Medulla oblongata (tissue), 1 donor: ENCODE measurements around the gene URGCP.

Source experiments
- DNase-seq: peaks from one replicate; pipeline ENCODE4 v3.0.0-alpha.2; 2015; ENCODE audit errors: extremely low spot score

URGCP gene, protein sequence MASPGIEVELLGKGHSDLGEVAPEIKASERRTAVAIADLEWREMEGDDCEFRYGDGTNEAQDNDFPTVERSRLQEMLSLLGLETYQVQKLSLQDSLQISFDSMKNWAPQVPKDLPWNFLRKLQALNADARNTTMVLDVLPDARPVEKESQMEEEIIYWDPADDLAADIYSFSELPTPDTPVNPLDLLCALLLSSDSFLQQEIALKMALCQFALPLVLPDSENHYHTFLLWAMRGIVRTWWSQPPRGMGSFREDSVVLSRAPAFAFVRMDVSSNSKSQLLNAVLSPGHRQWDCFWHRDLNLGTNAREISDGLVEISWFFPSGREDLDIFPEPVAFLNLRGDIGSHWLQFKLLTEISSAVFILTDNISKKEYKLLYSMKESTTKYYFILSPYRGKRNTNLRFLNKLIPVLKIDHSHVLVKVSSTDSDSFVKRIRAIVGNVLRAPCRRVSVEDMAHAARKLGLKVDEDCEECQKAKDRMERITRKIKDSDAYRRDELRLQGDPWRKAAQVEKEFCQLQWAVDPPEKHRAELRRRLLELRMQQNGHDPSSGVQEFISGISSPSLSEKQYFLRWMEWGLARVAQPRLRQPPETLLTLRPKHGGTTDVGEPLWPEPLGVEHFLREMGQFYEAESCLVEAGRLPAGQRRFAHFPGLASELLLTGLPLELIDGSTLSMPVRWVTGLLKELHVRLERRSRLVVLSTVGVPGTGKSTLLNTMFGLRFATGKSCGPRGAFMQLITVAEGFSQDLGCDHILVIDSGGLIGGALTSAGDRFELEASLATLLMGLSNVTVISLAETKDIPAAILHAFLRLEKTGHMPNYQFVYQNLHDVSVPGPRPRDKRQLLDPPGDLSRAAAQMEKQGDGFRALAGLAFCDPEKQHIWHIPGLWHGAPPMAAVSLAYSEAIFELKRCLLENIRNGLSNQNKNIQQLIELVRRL

DNA sequence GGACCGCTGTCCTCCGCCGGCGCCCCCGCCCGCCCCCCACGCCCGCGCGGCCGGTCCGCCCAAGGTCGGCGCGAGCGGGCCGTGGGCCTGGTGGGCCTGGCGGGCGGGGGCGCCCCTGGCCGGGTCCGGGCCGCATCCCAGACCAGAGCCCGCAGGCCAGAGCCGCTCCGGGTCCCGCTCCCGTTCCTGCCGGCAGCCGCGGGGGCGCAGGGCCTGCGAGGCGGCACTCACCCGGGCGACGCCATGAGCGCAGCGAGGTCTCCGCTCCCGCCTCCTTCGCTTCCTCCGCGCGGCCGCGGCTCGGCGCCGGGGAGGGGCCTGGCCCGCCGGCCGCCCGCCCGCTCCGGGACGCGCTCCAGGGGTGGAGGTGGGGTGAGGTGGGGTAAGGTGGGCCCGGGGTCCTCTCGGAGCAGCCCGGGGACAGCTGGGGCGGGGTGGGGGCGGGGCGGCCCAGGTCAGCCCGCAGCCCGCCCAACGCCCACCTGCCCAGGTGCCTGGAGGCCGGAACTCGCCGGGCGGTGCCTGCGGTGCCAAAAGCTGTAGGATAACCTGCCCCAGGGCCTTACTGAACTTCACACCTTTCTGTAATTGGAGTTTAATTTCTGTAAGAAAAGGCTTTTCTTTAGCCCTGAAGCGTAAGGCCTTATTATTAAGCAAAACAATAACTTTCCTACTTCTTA, at the start of gene URGCP:
Gene URGCP (minus strand): TSS at position 266 of the 680 bp plus-strand sequence. CDS start 21 bp downstream, at position 245.
- no peak for DNase-seq

DNA sequence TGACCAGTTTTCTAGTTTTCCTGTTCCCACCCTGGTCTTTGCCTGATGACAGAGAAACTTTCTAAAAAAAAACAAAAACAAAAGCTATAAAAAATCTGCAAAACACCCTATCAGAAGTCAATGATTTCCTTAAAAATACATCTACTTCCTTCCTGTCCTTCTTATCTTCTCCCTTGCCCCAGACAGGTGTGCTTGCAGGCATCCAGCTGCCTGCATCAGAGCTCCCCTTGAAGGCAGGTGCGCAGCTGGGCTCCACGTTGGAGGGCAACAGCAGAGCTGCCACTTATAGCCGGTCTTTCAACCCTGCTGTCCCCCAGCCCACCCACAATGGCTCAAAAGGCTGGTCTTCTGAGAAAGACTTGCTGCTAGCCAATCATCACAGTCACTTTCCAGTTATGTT, 49.6 kb upstream of the URGCP start:
- DNase-seq: peak; percentile 1

DNA sequence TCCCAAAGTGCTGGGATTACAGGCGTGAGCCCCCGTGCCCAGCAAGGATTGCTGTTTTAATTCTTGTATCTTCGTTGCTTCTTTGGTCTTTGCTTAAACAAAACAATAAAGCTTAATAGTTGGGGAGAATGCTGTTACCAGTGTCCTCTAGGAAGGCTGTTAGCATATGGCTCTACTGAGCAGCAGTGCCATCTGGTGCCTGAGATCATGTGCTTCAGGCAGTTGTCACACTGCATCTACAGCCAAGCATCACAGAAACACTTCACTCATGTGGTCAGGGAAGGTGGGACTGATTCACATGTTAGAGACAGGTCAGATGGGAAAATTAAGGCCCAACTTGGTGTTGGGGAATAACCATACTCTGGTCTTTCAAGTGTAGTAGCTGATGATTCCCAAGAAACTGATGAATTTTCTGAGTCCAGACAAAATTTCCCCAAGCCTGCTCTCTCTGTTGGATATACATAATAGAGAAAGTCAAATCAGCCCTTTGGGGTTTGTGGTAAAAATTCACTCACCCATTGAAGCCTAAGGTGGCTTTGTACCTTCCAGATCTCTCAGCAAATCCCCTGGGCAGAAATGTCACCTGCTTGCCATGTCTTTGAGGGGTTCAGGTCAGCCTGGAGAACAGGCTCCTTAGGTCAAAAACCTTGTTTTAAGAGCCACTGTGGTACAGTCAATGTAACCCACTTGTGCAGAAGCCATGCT, 48.3 kb upstream of the URGCP start:
- peak; percentile 70 for DNase-seq

DNA sequence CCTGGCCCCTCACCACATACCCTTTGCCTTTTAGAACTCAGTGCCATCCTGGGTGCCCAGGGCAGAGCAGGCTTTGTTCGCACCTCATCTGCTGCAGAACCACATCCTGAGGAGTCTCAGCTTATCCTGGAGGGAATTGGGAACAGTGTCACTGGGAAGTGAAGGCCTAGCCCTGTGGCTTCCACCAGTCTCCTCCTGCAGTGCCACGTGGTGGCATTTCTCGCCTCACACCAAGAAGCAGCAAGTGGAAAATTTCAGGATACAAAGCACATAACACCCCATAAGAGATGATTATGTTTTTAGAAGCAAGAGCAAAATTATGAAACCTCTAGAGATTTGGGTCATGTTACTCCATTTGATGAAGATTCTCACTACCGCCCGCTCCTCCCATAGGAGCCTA, 46.7 kb upstream of the URGCP start:
- no peak for DNase-seq

DNA sequence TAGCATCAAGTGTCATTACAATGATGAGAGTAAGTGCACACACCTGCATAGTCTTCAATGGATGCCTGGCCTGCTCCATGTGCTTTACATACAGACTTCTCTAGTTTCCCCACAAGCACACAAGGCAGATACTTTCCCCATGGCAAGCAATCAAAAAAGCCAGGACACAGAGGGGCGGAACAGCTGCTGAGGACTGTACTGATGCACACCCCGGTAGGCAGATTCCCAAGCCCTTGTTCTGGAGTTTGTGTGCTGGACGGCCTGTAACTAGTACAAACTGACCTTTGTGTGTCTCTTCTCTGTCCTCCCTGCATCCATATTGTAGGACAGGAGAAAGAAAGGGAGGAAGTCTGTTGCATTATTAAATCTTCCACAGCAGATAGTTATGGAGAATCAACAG, 45.6 kb upstream of the URGCP start:
- no peak for DNase-seq

DNA sequence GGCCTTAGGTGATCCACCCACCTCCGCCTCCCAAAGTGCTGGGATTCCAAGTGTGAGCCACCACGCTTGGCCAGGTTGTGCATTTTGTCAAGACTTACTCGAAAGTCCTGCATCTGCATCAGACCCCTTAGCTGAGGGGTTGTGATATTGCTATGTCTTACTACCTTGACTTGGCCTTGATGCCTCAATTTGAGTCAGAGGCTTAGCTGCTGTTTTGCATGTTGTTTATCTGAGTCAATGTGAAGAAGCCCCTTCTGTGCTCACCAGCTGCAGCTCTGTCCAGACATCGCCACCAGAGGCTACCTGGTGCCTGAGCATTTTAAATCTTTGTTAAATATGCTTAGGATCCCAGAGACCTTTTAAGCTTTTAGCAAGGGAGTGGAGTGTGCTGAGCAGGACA, 37.9 kb upstream of the URGCP start:
- no peak for DNase-seq

DNA sequence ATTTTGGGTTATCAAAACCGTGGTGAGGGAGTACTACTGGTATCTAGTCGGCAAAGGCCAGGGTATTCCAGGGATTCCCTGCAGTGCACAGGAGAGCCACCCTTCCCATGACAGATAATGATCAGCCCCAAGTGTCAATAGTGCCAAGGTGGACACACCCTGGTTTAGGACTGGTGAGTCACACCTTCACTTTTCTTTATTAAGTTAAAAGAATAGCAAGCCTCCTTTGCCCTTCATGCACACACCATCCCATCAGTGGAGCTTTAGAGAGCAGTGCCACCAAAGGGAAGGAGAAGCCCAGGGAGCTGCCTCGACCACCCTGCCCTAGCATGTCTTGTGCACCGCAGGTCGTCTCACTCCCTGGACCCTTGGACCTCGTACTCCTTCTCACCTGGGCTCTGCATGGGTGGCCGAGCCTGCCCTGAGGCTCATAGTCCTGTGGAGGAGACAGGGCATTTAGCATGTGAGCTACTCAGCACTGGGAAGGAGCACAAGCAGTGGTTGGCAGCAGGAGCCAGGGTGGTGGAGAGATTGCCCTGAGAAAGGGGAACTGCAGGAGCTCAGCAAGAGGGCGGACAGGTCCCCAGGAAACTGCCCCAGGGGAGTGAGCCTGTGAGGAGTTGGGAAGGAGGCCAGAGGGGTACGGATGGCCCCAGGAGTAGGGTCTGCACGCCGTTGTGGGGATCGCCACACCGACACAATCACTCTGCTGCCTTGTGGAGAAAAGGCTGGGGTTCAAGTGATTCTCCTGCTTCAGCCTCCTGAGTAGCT, 37.2 kb upstream of the URGCP start:
- DNase-seq: no peak

DNA sequence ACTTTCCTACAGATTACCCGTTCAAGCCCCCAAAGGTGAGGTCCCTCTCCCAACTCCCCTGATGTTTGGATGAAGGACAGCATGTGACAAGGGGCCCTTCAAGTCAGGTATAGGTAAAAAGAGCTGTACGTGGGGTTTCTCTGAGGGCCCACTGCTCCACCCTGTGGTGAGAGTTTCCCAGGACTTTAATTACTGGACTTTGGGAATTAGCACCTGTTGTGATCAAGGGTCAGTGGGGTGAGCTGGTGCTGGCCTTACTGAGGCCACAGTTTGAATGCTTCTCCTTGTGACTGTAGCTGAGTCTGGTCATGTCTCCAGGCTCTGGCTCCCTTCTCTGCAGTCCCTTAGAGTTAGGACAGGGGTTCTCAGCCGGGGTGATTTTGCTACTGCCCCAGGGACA, 36.6 kb upstream of the URGCP start:
- DNase-seq: no peak

DNA sequence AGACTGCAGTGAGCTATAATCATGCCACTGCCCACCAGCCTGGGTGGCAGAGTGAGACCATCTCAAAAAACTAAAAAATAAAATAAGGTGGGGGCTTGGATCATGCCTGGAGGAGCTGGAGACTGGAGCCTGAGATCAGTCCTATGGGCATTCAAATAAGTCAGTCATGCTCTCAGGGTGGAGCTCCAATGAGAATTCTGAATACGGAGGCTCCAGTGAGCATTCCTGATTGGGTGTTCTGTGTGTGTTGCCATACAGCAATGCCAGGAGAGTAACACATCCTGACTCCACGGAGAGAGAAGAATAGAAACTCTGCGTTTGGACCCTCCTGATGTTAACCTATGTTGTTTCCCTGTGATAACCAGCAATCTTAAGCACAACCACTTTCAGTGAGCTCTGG, 35.9 kb upstream of the URGCP start:
- DNase-seq: no peak

DNA sequence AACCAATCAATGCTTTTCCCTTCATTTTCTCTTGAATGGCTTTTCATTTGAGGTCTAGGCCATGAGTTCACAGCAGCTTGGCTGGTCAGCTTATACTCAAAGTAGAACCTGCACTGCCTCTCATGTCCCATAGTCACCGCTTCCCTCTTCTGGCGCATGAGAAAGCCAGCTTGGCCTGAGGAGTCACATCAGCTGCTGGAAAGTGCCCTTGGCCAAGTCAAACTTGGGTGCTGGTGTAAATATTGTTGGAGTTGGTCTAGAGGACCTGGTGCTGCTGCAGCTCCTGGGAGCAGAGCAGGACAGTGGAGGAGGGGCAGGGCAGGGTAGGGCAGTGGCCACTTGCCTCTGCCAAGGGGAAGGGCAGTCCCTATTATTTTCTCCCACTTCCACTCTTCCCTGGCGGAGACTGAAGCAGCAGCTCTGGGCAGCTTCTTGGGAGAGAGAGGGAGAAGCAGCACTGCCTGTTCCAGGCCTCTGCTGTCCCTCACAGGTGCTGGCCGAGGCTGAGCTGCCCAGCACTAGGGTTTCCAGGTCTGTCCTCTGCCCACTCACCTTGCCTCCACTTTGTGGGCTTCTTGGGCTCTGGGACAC, 32.6 kb upstream of the URGCP start:
- peak; percentile 45 for DNase-seq

DNA sequence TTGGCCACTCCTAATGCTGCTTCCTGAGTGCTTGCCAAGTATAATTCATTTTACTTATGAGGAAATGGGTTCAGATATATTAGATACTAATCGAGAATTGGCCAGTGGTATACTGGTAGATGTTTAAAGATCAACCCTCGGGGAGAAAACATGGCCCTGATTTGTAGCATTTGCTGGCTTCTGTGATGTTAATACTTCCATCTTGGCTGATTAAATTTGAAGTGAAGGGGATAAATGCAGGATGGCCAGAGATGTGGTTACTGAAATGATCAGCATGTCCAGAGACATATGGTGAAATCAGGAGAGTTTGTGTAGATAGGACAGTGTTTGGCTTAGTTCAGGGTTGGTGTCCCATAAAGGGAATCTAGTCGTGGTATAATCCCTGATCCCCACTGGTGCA, 31.0 kb upstream of the URGCP start:
- no peak for DNase-seq

DNA sequence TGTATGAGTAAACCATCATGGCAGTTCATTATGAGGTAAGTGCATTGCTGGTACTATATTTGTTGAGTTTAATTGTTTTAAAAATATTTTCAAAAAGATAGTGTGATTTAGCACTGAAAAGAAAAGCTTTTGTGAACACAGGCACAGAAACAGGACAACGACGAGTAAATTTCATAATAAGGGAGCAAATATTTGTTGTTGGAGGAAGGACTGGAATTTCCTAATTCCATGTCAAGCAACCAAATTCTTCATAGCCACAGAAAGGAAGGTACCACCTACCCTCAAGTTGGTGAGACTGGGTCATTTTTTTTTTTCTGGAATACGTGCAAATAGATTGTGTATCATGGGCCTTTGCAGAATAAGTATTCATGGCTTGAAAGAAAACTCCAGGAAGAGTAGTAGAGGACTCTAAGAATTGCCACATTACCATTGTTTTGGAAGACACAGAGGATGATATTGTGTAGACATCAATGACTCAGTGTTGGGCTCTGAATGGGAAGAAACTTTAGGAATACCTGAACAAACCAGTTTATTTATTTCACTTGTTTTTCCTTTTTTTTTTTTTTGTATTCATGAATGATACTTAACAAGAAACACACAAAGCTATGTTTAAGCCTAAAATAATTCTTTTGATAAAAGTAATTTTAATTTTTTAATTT, 27.6 kb upstream of the URGCP start:
- DNase-seq: peak; percentile 46

DNA sequence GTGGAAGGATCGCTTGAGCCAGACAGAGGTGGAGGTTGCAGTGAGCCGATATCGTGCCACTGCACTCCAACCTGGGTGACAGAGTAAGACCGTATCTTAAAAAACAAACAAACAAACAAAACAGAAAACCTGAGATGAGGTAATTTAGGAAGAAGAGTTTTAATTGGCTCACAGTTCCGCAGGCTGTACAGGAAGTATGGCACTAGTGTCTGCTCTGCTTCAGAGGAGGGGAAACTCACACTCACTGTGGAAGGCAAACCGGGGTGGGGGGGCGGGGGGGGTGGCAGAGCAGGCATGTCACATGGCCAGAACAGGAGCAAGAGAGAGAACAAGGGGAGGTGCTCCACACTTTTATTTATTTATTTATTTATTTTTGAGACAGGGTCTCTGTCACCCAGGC, 24.9 kb upstream of the URGCP start:
- no peak for DNase-seq

DNA sequence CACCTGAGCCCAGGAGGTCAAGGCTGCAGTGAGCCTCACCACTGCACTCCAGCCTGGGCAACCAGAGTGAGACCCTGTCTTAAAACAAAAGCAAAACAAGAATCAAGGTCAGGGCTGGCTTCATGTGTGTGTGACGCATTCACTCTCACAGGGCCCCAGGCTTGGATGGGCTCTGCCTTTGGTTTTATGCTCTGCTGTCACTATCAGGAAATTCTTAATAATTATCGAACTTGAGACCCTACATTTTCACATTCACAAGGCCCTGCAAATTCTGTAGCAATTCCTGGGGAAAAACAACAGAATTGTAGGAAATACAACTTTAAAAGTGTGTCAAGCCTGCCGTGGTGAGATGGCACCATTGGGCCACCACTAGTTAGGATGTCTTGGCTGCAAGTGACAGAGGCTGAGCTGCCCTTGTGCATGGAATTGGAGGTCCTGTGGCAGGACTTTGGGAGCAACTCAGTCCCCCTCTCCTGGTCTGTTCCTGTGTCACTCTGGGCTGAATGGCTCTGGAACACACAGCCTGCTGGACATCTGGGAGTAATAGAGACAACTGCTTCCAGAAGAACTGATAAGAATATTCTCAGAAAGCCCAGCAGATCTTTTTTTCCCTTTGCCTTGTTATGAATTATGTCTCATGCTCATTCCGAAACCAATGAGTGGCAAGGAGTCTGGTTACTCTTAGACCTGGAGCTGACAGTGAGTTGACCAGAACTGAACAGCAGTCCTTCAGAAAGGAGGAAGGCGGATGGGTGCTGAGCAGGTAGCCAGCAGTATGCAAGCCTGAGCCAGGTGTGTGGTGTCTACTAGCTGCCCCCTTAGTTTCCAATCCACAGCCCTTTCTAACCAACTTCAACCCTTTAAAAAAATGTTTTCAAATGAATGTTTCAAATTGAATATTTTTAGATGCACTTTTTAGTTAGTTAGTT, 23.4 kb upstream of the URGCP start:
- no peak for DNase-seq

DNA sequence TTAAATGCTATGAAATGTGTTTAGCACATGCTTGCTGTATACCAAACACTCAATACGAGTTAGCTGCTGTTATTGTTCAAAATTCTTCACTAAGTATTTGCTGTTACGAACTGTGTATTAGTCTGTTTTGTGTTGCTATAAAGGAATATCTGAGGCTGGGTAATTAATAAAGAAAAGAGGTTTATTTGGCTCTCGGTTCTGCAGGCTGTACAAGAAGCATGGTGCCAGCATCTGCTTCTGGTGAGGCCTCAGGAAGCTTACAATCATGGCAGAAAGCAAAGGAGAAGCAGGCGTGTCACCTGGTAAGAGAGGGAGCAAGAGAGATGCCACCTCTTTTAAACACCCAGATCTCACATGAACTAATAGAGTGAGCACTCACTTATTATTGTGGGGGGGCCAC, 21.4 kb upstream of the URGCP start:
- DNase-seq: no peak

DNA sequence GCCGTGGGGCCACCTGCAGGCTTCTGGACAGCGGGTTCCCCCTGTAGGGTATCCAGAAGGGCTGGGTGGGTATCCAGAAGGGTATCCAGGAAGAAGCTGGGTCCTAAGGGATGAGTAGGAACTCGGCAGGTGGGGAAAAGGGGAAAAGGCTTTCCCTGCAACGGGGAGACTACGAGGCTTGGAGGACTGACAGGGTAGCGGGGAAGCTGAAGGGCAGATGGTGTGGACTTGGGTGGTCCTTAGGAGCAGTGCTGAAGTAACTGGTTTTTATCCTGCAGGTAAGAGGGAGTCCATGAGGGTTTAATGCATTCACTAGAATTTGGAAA, 20.4 kb upstream of the URGCP start:
- no peak for DNase-seq

DNA sequence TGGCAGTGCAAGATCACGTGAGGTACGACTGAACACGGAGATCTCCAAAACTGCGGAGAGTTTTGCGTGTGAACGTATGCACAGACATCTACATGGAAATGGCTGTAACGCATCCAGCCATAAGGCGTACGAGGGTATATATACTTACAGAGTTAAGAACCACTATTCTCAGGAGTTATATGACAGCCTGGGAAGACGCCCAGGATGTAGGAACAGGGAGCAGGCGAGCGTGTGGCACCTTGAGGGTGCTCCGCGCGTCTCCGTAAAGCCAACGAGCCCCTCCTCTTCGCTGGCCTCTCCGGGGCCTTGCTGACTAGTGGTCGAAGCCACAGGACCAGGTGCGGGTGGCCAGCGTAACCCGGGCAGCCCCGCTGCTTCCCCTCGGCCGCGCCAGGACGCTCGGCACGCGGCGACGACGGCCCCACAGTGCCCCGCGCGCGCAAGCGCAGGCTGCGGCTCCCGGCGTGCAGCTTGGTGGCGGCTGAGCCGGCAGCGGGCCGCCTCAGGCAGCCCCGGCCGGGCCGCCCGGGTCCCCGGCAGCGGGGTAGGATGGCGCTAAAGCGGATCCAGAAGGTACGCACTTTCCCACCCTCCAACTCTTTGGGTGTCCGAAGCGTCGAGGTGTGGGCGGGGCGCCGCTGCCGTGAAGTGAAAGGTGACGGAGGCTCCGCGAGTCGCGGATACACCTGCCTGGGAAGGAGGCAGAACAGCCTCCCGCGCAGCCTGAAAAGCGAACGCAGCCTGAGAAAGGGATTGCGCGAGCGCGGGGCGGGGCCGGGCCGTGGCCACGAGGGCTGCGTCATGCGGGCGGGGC, 19.8 kb upstream of the URGCP start, which contains the start of gene UBE2D4:
Gene UBE2D4 (plus strand): TSS at position 453 of the 814 bp plus-strand sequence. CDS start 97 bp downstream, at position 550.
- peak; percentile 84 for DNase-seq

DNA sequence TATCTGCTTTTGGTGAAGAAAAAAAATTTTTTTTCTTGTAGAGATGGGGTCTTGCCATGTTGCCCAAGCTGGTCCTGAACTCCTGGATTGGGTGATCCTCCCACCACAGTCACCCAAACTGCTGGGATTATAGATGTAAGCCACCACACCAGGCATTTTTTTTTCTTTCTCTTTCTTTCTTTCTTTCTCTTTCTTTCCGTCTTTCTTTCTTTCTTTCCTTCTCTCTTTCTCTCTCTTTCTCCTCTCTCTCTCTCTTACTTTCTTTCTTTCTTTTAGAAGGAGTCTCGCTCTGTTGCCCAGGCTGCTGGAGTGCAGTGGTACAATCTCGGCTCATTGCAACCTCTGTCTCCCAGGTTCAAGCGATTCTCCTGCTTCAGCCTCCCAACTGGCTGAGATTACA, 16.3 kb upstream of the URGCP start:
- DNase-seq: no peak
